Measurements from ENCODE around the gene MEX3A.
"Not testable (repeated sequence)": the region's sequence is repeated elsewhere in the genome, so short reads cannot be mapped to it uniquely, and the experiment has no call there.

MEX3A gene

GRCh38 chr1:156118177-156118868 lies 36.1 kb upstream of the MEX3A start:
- DNase-seq: no peak

- DNase-seq: no peak
Measured at GRCh38 chr1:156117414-156118176, 35.3 kb upstream of the MEX3A start.

GRCh38 chr1:156116731-156117130 lies 34.5 kb upstream of the MEX3A start:
- DNase-seq: not testable (repeated sequence)

GRCh38 chr1:156115514-156116374 lies 33.5 kb upstream of the MEX3A start:
- DNase-seq: no peak

GRCh38 chr1:156114919-156115513 lies 32.8 kb upstream of the MEX3A start:
- no peak for DNase-seq

GRCh38 chr1:156114101-156114918 lies 32.0 kb upstream of the MEX3A start, which contains the start of gene LMNA:
Gene LMNA (plus strand): TSS chr1:156114711. CDS start chr1:156114919, 208 bp downstream.
- peak; percentile 76 for DNase-seq

- no peak for DNase-seq
Measured at GRCh38 chr1:156113282-156113950, 31.2 kb upstream of the MEX3A start.

GRCh38 chr1:156112276-156113137 lies 30.2 kb upstream of the MEX3A start:
- no peak for DNase-seq

- DNase-seq: no peak
Measured at GRCh38 chr1:156111355-156111962, 29.2 kb upstream of the MEX3A start.

GRCh38 chr1:156110252-156110651 lies 28.0 kb upstream of the MEX3A start:
- no peak for DNase-seq

GRCh38 chr1:156108664-156109241 lies 26.5 kb upstream of the MEX3A start:
- no peak for DNase-seq

GRCh38 chr1:156108057-156108456 lies 25.8 kb upstream of the MEX3A start:
- DNase-seq: no peak

GRCh38 chr1:156106624-156107488 lies 24.6 kb upstream of the MEX3A start:
- DNase-seq: no peak

GRCh38 chr1:156104861-156105832 lies 22.9 kb upstream of the MEX3A start:
- no peak for DNase-seq

- DNase-seq: no peak
Measured at GRCh38 chr1:156104065-156104810, 22.0 kb upstream of the MEX3A start.

GRCh38 chr1:156103521-156103947 lies 21.3 kb upstream of the MEX3A start:
- peak; percentile 33 for DNase-seq
